Activated CD4-positive, alpha-beta T cell treated with anti-CD3 and anti-CD28 coated beads, Interleukin-2, amount 10 ng/mL, durations not matched to agents 7 days and 5 days (primary cell): ENCODE data around the gene PPP2R5E. TPM values are rescaled to one million over a fixed set of nuclear protein-coding genes. Genes with fewer than 3 reads are reported as not detected.
A peak's percentile ranks its signal among the peaks of the same experiment; 100 is the strongest.

Experiments
- CTCF ChIA-PET: fragments of 350-600 bp; sonication (Branson Sonifier 250); formaldehyde crosslinking; loops from one replicate; lab custom pipeline; 2021; ENCODE audit warnings: antibody characterized with exemption; lab: Charles Lee
- POLR2A ChIA-PET: fragments of 350-600 bp; sonication (Branson Sonifier 250); formaldehyde crosslinking; loops from one replicate; lab custom pipeline; 2021; ENCODE audit warnings: antibody characterized with exemption; lab: Charles Lee
- DNase-seq: peaks from one replicate; pipeline ENCODE4 v3.0.0-alpha.2; 2020
- H3K27ac Mint-ChIP-seq: one replicate; pipeline ENCODE4 v1.8.0; 2021; ENCODE audit warnings: mild to moderate bottlenecking, moderate library complexity, mixed read lengths
- H3K27me3 Mint-ChIP-seq: one replicate; pipeline ENCODE4 v1.8.0; 2021; ENCODE audit warnings: mixed read lengths
- H3K36me3 Mint-ChIP-seq: one replicate; pipeline ENCODE4 v1.8.0; 2021; ENCODE audit warnings: low read depth, mixed read lengths
- H3K4me1 Mint-ChIP-seq: one replicate; pipeline ENCODE4 v1.8.0; 2021; ENCODE audit warnings: mixed read lengths
- H3K4me3 Mint-ChIP-seq: one replicate; pipeline ENCODE4 v1.8.0; 2021; ENCODE audit warnings: mild to moderate bottlenecking, moderate library complexity, mixed read lengths
- H3K9me3 Mint-ChIP-seq: one replicate; pipeline ENCODE4 v1.8.0; 2021; ENCODE audit warnings: mixed read lengths
- total RNA-seq, 2 experiments: library from RNA; stranded (reverse); gene quantifications; one replicate each; pipeline ENCODE4 v1.2.3, GENCODE V29; 2021

The PPP2R5E gene
- total RNA-seq, 2 experiments from 2014 or later: 45.5 to 49.6 TPM

DNA sequence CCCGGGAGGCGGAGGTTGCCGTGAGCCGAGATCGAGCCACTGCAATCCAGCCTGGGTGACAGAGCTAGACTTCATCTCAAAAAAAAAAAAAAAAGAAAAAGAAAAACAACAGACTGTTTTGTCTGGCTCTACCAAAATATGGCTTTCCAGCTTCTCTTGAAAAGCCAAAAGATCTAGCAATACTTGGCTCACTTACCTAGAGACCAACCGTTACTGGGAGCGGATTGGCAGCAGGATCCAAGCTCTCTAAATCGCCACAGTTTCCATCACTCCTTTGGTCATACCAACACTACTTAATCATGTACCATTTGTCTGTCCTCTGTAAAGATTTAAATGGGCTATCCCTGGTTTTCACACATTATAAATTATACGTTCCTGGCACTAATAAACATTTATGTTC, 136.8 kb downstream of the PPP2R5E start:
- Mint-ChIP-seq H3K36me3 (peaks cover 21% of the 10 kb centered on the region), H3K4me1 (peaks cover 7% of the 10 kb centered on the region), H3K27me3 (no peaks in the 10 kb centered on the region), H3K9me3 (no peaks in the 10 kb centered on the region), H3K4me3 (no peak overlapping the region), H3K27ac (no peak overlapping the region)
- no peak for DNase-seq
- POLR2A ChIA-PET: no interaction called here
- CTCF ChIA-PET: no interaction called here

DNA sequence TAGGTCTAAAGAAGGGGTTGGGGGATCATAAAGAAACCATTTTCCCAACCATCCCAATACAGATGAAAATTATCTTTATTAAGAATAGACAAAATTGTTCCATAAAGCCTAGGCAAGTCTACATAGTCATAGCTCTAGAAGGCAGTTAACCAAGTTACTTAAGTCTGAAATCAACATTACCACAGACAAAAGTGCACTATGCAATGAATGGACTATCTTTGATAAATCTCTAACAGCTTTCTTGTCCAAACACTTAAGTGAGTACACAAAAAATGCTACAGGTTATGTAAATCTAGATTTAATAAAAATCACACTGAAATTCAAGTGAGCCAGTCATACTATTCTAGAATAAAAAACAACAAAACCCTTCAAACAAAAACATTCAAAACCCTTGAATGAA, 137.5 kb downstream of the PPP2R5E start:
- ChIA-PET POLR2A (no interaction called here), CTCF (interaction anchor here (0.6 kb wide), 1 partner anchor 41 kb away, joined by 3 read pairs; no protein-coding TSS in a partner anchor)
- H3K4me3 Mint-ChIP-seq: no peak overlapping the region

GRCh38 chr14:63404906-63405305, 138.3 kb downstream of the PPP2R5E start:
- Mint-ChIP-seq H3K27me3 (no peaks in the 10 kb centered on the region), H3K4me3 (no peak overlapping the region), H3K9me3 (no peaks in the 10 kb centered on the region), H3K4me1 (peaks cover 7% of the 10 kb centered on the region), H3K36me3 (peaks cover 19% of the 10 kb centered on the region), H3K27ac (no peak overlapping the region)
- POLR2A ChIA-PET: no interaction called here
- CTCF ChIA-PET: interaction anchor here (0.6 kb wide), 2 partner anchors 41 to 151 kb away, joined by 3 read pairs; no protein-coding TSS in a partner anchor
- DNase-seq: no peak

More for the DNA sequence above, 137.5 kb downstream of the PPP2R5E start:
- Mint-ChIP-seq H3K9me3 (no peaks in the 10 kb centered on the region), H3K4me1 (peaks cover 7% of the 10 kb centered on the region), H3K27ac (no peak overlapping the region), H3K36me3 (peaks cover 21% of the 10 kb centered on the region), H3K27me3 (no peaks in the 10 kb centered on the region)
- no peak for DNase-seq

DNA sequence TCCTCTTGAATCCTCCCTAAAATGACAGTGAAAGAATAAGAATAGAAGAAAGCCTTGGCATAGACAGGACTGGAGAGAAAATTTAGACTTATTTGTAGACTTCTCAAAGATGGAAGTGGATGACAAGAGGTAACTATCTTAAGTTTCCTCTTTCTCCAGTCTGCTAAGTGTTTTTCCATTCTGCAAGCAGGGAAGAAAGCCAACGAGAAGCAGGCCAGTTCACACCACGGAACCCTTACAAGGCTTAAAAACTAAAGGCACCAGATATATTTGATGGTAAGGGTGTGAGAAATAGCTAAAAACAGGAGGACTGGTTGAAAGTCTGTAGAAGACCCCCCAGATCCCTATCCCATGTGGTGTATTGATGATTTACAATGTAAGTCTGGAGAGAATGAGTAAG, 141.5 kb downstream of the PPP2R5E start:
- no peak overlapping the region for H3K4me3 Mint-ChIP-seq
- ChIA-PET POLR2A (no interaction called here), CTCF (interaction anchor here (1.4 kb wide), 1 partner anchor 13 kb away, joined by 3 read pairs; no protein-coding TSS in a partner anchor)
- H3K27ac Mint-ChIP-seq: no peak overlapping the region
- H3K9me3 Mint-ChIP-seq: peaks cover 4% of the 10 kb centered on the region
- no peaks in the 10 kb centered on the region for H3K4me1 Mint-ChIP-seq
- DNase-seq: no peak
- no peaks in the 10 kb centered on the region for H3K27me3 Mint-ChIP-seq
- peaks cover 23% of the 10 kb centered on the region for H3K36me3 Mint-ChIP-seq

DNA sequence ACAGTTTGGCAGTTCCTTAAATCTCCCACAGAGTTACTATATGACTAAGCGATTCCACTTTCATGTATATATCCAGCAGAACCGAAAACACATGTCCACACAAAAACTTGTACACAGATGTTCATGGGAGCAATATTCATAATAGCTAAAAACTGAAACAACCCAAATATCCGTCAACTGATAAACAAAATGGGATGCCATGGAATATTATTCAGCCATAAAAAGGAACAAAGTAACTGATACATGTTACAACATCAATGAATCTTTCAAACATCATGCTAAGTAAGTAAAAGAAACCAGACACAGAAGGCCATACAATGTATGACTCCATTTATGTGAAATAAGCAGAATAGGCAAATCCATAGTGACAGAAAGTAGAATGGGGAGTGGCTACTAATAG, 144.2 kb downstream of the PPP2R5E start:
- peaks cover 2% of the 10 kb centered on the region for H3K4me1 Mint-ChIP-seq
- no peak for DNase-seq
- H3K27me3 Mint-ChIP-seq: no peaks in the 10 kb centered on the region
- peaks cover 4% of the 10 kb centered on the region for H3K9me3 Mint-ChIP-seq
- POLR2A ChIA-PET: no interaction called here
- CTCF ChIA-PET: no interaction called here
- H3K27ac Mint-ChIP-seq: no peak overlapping the region
- peaks cover 29% of the 10 kb centered on the region for H3K36me3 Mint-ChIP-seq
- no peak overlapping the region for H3K4me3 Mint-ChIP-seq

- no peaks in the 10 kb centered on the region for H3K27me3 Mint-ChIP-seq
- H3K9me3 Mint-ChIP-seq: peaks cover 4% of the 10 kb centered on the region
- peaks cover 40% of the 10 kb centered on the region for H3K36me3 Mint-ChIP-seq
- DNase-seq: no peak
- CTCF ChIA-PET: interaction anchor here (0.6 kb wide), 1 partner anchor 46 kb away, joined by 3 read pairs; no protein-coding TSS in a partner anchor
- H3K4me3 Mint-ChIP-seq: no peak overlapping the region
- no peak overlapping the region for H3K27ac Mint-ChIP-seq
- H3K4me1 Mint-ChIP-seq: peaks cover 2% of the 10 kb centered on the region
- POLR2A ChIA-PET: no interaction called here
Measured at GRCh38 chr14:63394841-63395240, 148.3 kb downstream of the PPP2R5E start.

DNA sequence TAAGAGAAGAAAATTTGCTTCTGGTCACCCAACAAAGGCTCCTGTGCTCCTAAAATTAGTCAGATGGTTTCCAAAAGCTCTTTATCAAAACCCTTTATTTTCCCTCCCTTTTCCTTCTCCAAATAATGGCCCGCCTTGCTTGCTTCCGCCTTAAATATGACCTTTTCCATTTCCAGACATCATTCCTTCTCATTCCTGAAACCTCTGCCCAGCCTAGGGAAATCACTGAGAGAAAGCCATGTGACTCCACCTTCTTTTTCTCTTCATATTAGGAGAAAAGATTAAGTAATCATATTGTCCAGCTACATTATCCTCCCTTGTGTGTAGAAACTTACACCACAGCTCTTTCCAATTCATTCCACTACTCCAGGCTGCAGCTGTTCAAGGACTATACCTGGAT, 148.7 kb downstream of the PPP2R5E start:
- peaks cover 36% of the 10 kb centered on the region for H3K36me3 Mint-ChIP-seq
- no peaks in the 10 kb centered on the region for H3K27me3 Mint-ChIP-seq
- H3K9me3 Mint-ChIP-seq: peaks cover 4% of the 10 kb centered on the region
- ChIA-PET CTCF (interaction anchor here (0.6 kb wide), 1 partner anchor 46 kb away, joined by 3 read pairs; no protein-coding TSS in a partner anchor), POLR2A (no interaction called here)
- H3K4me1 Mint-ChIP-seq: peaks cover 2% of the 10 kb centered on the region
- no peak overlapping the region for H3K4me3 Mint-ChIP-seq
- no peak overlapping the region for H3K27ac Mint-ChIP-seq
- no peak for DNase-seq

- H3K27ac Mint-ChIP-seq: no peak overlapping the region
- CTCF ChIA-PET: no interaction called here
- H3K4me3 Mint-ChIP-seq: no peak overlapping the region
- no peaks in the 10 kb centered on the region for H3K9me3 Mint-ChIP-seq
- H3K4me1 Mint-ChIP-seq: peaks cover 2% of the 10 kb centered on the region
- no peak for DNase-seq
- peaks cover 31% of the 10 kb centered on the region for H3K36me3 Mint-ChIP-seq
- POLR2A ChIA-PET: no interaction called here
- no peaks in the 10 kb centered on the region for H3K27me3 Mint-ChIP-seq
Measured at GRCh38 chr14:63393012-63393411, 150.2 kb downstream of the PPP2R5E start.

DNA sequence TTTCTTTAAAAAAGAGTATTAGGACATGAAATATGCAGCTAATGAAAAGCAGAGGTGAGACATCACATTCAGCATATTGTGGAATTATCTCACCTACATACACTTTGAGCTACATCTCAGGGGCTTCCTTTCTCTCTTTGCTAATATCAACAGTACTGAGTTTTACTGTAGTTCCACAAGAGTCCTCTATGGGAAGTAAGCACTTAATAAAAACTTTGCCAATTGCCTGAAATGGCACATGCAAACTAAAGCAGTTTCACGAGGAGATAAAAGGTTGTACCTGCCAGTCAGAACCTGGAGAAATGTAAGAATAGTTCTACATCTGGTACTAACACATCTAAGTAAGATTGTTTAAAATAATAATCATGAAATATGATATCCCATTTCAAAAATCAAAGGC, 150.9 kb downstream of the PPP2R5E start:
- ChIA-PET CTCF (no interaction called here), POLR2A (no interaction called here)
- peaks cover 31% of the 10 kb centered on the region for H3K36me3 Mint-ChIP-seq
- no peaks in the 10 kb centered on the region for H3K27me3 Mint-ChIP-seq
- H3K9me3 Mint-ChIP-seq: no peaks in the 10 kb centered on the region
- H3K27ac Mint-ChIP-seq: no peak overlapping the region
- no peak for DNase-seq
- H3K4me1 Mint-ChIP-seq: peaks cover 2% of the 10 kb centered on the region
- no peak overlapping the region for H3K4me3 Mint-ChIP-seq

GRCh38 chr14:63388766-63389431, 154.3 kb downstream of the PPP2R5E start:
- no peaks in the 10 kb centered on the region for H3K27me3 Mint-ChIP-seq
- no peak overlapping the region for H3K4me3 Mint-ChIP-seq
- H3K9me3 Mint-ChIP-seq: no peaks in the 10 kb centered on the region
- H3K36me3 Mint-ChIP-seq: peaks cover 40% of the 10 kb centered on the region
- peak; percentile 68 for DNase-seq
- peaks cover 13% of the 10 kb centered on the region for H3K4me1 Mint-ChIP-seq
- POLR2A ChIA-PET: interaction anchor here (0.6 kb wide), 2 partner anchors 49 to 410 kb away, joined by 3 to 4 read pairs; no protein-coding TSS in a partner anchor
- no peak overlapping the region for H3K27ac Mint-ChIP-seq
- CTCF ChIA-PET: interaction anchor here (0.6 to 1.4 kb wide), 11 partner anchors 9 to 841 kb away, joined by 3 to 11 read pairs (median 3); partner anchors contain the start of gene PPP2R5E

DNA sequence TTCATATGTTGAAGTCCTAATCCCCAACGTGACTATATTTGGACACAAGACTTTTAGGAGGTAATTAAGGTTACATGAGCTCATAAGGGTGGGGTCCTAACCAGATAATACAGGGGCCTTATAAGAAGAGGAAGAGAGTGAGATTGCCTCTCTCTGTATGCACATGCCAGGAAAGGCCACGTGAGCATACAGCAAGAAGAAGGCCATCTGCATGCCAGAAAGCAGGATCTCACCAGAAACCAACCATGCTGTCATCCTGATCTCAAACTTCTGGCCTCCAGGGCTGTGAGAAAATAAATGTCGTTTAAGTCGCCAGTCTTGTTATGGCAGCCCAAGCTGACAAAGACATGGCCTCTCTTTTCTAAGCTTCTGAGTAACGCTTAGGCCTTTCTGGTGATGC, 155.5 kb downstream of the PPP2R5E start:
- Mint-ChIP-seq H3K4me1 (peaks cover 23% of the 10 kb centered on the region), H3K36me3 (peaks cover 37% of the 10 kb centered on the region), H3K27me3 (no peaks in the 10 kb centered on the region), H3K27ac (no peak overlapping the region), H3K4me3 (no peak overlapping the region), H3K9me3 (no peaks in the 10 kb centered on the region)
- DNase-seq: no peak
- ChIA-PET POLR2A (no interaction called here), CTCF (interaction anchor here (0.9 to 1.4 kb wide), 3 partner anchors 8 to 397 kb away, joined by 3 to 11 read pairs (median 4); no protein-coding TSS in a partner anchor)

GRCh38 chr14:63383776-63384367, 159.3 kb downstream of the PPP2R5E start:
- H3K4me1 Mint-ChIP-seq: peaks cover 23% of the 10 kb centered on the region
- ChIA-PET POLR2A (no interaction called here), CTCF (interaction anchor here (0.9 kb wide), 1 partner anchor 13 kb away, joined by 3 read pairs; no protein-coding TSS in a partner anchor)
- H3K4me3 Mint-ChIP-seq: peak overlapping the region; percentile 37
- H3K9me3 Mint-ChIP-seq: no peaks in the 10 kb centered on the region
- H3K36me3 Mint-ChIP-seq: peaks cover 52% of the 10 kb centered on the region
- peak; percentile 49 for DNase-seq
- H3K27ac Mint-ChIP-seq: peak overlapping the region; percentile 89
- H3K27me3 Mint-ChIP-seq: no peaks in the 10 kb centered on the region

- peaks cover 5% of the 10 kb centered on the region for H3K4me1 Mint-ChIP-seq
- H3K4me3 Mint-ChIP-seq: no peak overlapping the region
- POLR2A ChIA-PET: no interaction called here
- CTCF ChIA-PET: interaction anchor here (1.3 kb wide), 1 partner anchor 43 kb away, joined by 3 read pairs; no protein-coding TSS in a partner anchor
- H3K27me3 Mint-ChIP-seq: no peaks in the 10 kb centered on the region
- no peak overlapping the region for H3K27ac Mint-ChIP-seq
- H3K36me3 Mint-ChIP-seq: peaks cover 43% of the 10 kb centered on the region
- no peaks in the 10 kb centered on the region for H3K9me3 Mint-ChIP-seq
- DNase-seq: no peak
Measured at GRCh38 chr14:63378444-63378843, 164.7 kb downstream of the PPP2R5E start.
